Smooth muscle cell (in vitro differentiated cells): Measurements from ENCODE around the gene CPSF4L. TPM values are rescaled to one million over a fixed set of nuclear protein-coding genes. Genes with fewer than 3 reads are reported as not detected.

ENCODE experiments used
- DNase-seq: peaks from one replicate; lab custom pipeline; 2025; ENCODE audit not compliant: unreplicated experiment; lab: John Stamatoyannopoulos, UW
- H2AFZ ChIP-seq: fragments of 200-600 bp; sonication (generic); 2 replicates; pipeline ENCODE4 v1.6.0; 2016; ENCODE audit warnings: antibody characterized with exemption, low read depth, mild to moderate bottlenecking
- H3F3A ChIP-seq: fragments of 200-600 bp; sonication (generic); 2 replicates; pipeline ENCODE4 v1.6.0; 2017; ENCODE audit warnings: antibody characterized with exemption, low read depth
- H3K27ac ChIP-seq: fragments of 200-600 bp; sonication (generic); 2 replicates; pipeline ENCODE4 v1.5.1; 2016; ENCODE audit warnings: low read depth, mild to moderate bottlenecking
- H3K27me3 ChIP-seq: fragments of 200-600 bp; sonication (generic); 2 replicates; pipeline ENCODE4 v1.6.1; 2016; ENCODE audit warnings: low read depth, mild to moderate bottlenecking
- H3K36me3 ChIP-seq: fragments of 200-600 bp; sonication (generic); 2 replicates; pipeline ENCODE4 v1.5.1; 2016; ENCODE audit warnings: low read depth
- H3K4me1 ChIP-seq: fragments of 200-600 bp; sonication (generic); 2 replicates; pipeline ENCODE4 v1.5.1; 2016; ENCODE audit warnings: low read depth
- H3K4me2 ChIP-seq: fragments of 200-600 bp; sonication (generic); 2 replicates; pipeline ENCODE4 v1.6.0; 2016; ENCODE audit warnings: mild to moderate bottlenecking
- H3K4me3 ChIP-seq: fragments of 200-600 bp; sonication (generic); 2 replicates; pipeline ENCODE4 v1.5.1; 2016; ENCODE audit warnings: mild to moderate bottlenecking
- H3K79me2 ChIP-seq: fragments of 200-600 bp; sonication (generic); 2 replicates; pipeline ENCODE4 v1.6.0; 2016; ENCODE audit warnings: low read depth, mild to moderate bottlenecking
- H3K9ac ChIP-seq: fragments of 200-600 bp; sonication (generic); 2 replicates; pipeline ENCODE4 v1.6.0; 2016; ENCODE audit warnings: low read depth
- H3K9me3 ChIP-seq: fragments of 200-600 bp; sonication (generic); replicated peaks from 2 replicates; pipeline ENCODE4 v1.5.1; 2016; ENCODE audit warnings: low read depth
- H4K20me1 ChIP-seq: fragments of 200-600 bp; sonication (generic); 2 replicates; pipeline ENCODE4 v1.6.0; 2016; ENCODE audit warnings: low read depth
- whole genome bisulfite sequencing: methylation state at CpG from one replicate; pipeline ENCODE4 v1.1.7; 2016; ENCODE audit warnings: low lambda C conversion rate; 5-methylcytosine and 5-hydroxymethylcytosine counted together
- polyA plus RNA-seq: library from polyadenylated mRNA; unstranded; fragments of >200 nt; fragmentation: Nextera tagmentation; extraction: Ambion mirVana; gene quantifications from 2 replicates; pipeline ENCODE4 v1.2.1, GENCODE V29; 2016
- total RNA-seq: library from RNA; depleted of rRNA; stranded (reverse); fragments of >200 nt; gene quantifications from 2 replicates; pipeline ENCODE4 v1.2.3, GENCODE V29; 2014
- TF ChIP-seq, protein P1 (sequence below): fragments of 200-600 bp; sonication (generic); IDR thresholded peaks from 2 replicates; pipeline ENCODE4 v1.5.1; 2017; ENCODE audit warnings: borderline replicate concordance, mild to moderate bottlenecking, antibody characterized with exemption; ENCODE audit not compliant: insufficient read depth, poor library complexity, severe bottlenecking

CPSF4L gene
- total and polyA plus RNA-seq, 2 experiments from 2014 or later, result not detected

DNA sequence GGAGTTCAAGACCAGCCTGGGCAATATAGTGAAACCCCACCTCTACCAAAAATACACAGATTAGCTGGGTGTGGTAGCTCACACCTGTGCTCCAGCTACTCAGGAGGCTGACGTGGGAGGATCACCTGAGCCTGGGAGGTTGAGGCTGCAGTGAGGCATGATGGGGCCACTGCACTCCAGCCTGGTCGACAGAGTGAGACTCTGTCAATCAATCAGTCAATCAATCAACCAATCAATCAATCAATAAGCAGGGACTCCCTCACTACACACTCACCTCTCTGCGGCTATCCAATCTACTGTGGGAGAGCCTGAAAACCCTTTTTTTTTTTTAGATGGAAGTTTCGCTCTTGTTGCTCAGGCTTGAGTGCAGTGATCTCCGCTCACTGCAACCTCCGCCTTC lies 31.6 kb downstream of the CPSF4L start:
- H4K20me1 ChIP-seq, result peaks cover 58% of the 10 kb centered on the region
- H3K79me2 ChIP-seq, result peaks cover 80% of the 10 kb centered on the region
- WGBS, result 98% methylated on average over 6 of the region's 6 CpGs
- no peak overlapping the region for H3K4me2 ChIP-seq
- no peak overlapping the region for H3K9ac ChIP-seq
- peaks cover 30% of the 10 kb centered on the region for H3K4me1 ChIP-seq
- no peak overlapping the region for H2AFZ ChIP-seq
- no peak overlapping the region for H3K27ac ChIP-seq
- no peaks in the 10 kb centered on the region for H3K36me3 ChIP-seq
- TF ChIP-seq, protein P1, sequence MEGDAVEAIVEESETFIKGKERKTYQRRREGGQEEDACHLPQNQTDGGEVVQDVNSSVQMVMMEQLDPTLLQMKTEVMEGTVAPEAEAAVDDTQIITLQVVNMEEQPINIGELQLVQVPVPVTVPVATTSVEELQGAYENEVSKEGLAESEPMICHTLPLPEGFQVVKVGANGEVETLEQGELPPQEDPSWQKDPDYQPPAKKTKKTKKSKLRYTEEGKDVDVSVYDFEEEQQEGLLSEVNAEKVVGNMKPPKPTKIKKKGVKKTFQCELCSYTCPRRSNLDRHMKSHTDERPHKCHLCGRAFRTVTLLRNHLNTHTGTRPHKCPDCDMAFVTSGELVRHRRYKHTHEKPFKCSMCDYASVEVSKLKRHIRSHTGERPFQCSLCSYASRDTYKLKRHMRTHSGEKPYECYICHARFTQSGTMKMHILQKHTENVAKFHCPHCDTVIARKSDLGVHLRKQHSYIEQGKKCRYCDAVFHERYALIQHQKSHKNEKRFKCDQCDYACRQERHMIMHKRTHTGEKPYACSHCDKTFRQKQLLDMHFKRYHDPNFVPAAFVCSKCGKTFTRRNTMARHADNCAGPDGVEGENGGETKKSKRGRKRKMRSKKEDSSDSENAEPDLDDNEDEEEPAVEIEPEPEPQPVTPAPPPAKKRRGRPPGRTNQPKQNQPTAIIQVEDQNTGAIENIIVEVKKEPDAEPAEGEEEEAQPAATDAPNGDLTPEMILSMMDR, result no peak
- peaks cover 9% of the 10 kb centered on the region for H3F3A ChIP-seq
- H3K9me3 ChIP-seq, result no peaks in the 10 kb centered on the region
- H3K27me3 ChIP-seq, result no peaks in the 10 kb centered on the region
- H3K4me3 ChIP-seq, result no peak overlapping the region
- DNase-seq, result no peak

- Histone ChIP-seq H2AFZ (no peak overlapping the region), H3K27ac (peak overlapping the region; percentile 48), H3K9me3 (no peaks in the 10 kb centered on the region), H3K4me2 (peak overlapping the region; percentile 65), H3F3A (peaks cover 9% of the 10 kb centered on the region), H3K27me3 (no peaks in the 10 kb centered on the region), H3K9ac (no peak overlapping the region), H4K20me1 (peaks cover 65% of the 10 kb centered on the region), H3K4me3 (no peak overlapping the region), H3K79me2 (peaks cover 78% of the 10 kb centered on the region), H3K36me3 (no peaks in the 10 kb centered on the region), H3K4me1 (peaks cover 28% of the 10 kb centered on the region)
- TF ChIP-seq, protein P1, result no peak
- no peak for DNase-seq
- WGBS, result 9% methylated on average over 2 of the region's 2 CpGs
Measured at GRCh38 chr17:73228748-73229236, 32.9 kb downstream of the CPSF4L start.

DNA sequence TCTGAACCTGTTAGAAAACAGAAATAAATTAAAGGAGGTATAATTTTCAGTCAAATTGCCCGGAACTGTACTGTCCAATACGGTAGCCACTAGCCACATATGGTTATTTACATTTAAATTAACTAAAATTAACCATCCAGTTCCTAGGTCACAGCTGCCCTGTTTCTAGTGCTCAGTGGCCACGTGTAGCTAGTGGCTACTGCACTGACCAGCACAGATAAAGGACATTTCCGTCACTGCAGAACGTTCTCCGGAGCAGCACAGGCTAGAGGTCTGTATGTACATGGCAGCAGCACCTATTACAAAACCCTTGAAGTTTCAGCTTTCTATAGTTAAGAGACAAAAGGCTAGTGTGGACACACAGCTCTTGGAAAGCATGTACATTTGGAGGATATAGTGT lies 33.7 kb downstream of the CPSF4L start:
- DNase-seq, result no peak
- TF ChIP-seq, protein P1, result no peak
- Histone ChIP-seq H3K27me3 (no peaks in the 10 kb centered on the region), H4K20me1 (peaks cover 70% of the 10 kb centered on the region), H3F3A (peaks cover 9% of the 10 kb centered on the region), H3K4me3 (no peak overlapping the region), H3K9me3 (no peaks in the 10 kb centered on the region), H3K36me3 (no peaks in the 10 kb centered on the region), H3K79me2 (peaks cover 77% of the 10 kb centered on the region), H2AFZ (no peak overlapping the region), H3K4me2 (peak overlapping the region; percentile 65), H3K9ac (no peak overlapping the region), H3K27ac (peak overlapping the region; percentile 5), H3K4me1 (peaks cover 26% of the 10 kb centered on the region)
- WGBS, result 60% methylated on average over 6 of the region's 6 CpGs

- Histone ChIP-seq H3K4me1 (peaks cover 26% of the 10 kb centered on the region), H3K36me3 (no peaks in the 10 kb centered on the region), H3K27me3 (no peaks in the 10 kb centered on the region), H3K27ac (no peak overlapping the region), H3K4me2 (peak overlapping the region; percentile 21), H3K79me2 (peaks cover 72% of the 10 kb centered on the region), H3F3A (peaks cover 9% of the 10 kb centered on the region), H4K20me1 (peaks cover 73% of the 10 kb centered on the region), H3K9ac (no peak overlapping the region), H2AFZ (no peak overlapping the region), H3K9me3 (no peaks in the 10 kb centered on the region), H3K4me3 (no peak overlapping the region)
- TF ChIP-seq, protein P1, result no peak
- no peak for DNase-seq
- 82% methylated on average over 3 of the region's 3 CpGs for WGBS
Measured at GRCh38 chr17:73227379-73227778, 34.3 kb downstream of the CPSF4L start.
